ENCODE measurements around the gene RNF224. TPM values are rescaled to one million over a fixed set of nuclear protein-coding genes. Genes with fewer than 3 reads are reported as not detected.

Gene RNF224
- total RNA-seq, 1 experiment from 2014 or later = not detected

GRCh38 chr9:137198051-137198901, 29.0 kb upstream of the RNF224 start:
- H3K36me3 ChIP-seq (ENCODE audit: insufficient read depth, low read length, poor library complexity, severe bottlenecking) = no peaks in the 10 kb centered on the region
- BruUV-seq (replicated peaks) = no TSS peak
- ChIA-PET POLR2A (ENCODE audit: low non-redundant PET) (no interaction called here), CTCF (no interaction called here)
- no peak for DNase-seq (ENCODE audit: low spot score)
- peak overlapping the region; percentile 23 for H3K27ac ChIP-seq (ENCODE audit: low read depth, low read length, poor library complexity, severe bottlenecking)
- no peaks in the 10 kb centered on the region for H3K9me3 ChIP-seq (ENCODE audit: low read depth, low read length, poor library complexity, severe bottlenecking)
- TF ChIP-seq, protein P1, sequence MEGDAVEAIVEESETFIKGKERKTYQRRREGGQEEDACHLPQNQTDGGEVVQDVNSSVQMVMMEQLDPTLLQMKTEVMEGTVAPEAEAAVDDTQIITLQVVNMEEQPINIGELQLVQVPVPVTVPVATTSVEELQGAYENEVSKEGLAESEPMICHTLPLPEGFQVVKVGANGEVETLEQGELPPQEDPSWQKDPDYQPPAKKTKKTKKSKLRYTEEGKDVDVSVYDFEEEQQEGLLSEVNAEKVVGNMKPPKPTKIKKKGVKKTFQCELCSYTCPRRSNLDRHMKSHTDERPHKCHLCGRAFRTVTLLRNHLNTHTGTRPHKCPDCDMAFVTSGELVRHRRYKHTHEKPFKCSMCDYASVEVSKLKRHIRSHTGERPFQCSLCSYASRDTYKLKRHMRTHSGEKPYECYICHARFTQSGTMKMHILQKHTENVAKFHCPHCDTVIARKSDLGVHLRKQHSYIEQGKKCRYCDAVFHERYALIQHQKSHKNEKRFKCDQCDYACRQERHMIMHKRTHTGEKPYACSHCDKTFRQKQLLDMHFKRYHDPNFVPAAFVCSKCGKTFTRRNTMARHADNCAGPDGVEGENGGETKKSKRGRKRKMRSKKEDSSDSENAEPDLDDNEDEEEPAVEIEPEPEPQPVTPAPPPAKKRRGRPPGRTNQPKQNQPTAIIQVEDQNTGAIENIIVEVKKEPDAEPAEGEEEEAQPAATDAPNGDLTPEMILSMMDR (conservative IDR thresholded peaks at IDR 0.05; ENCODE audit: low read depth, low read length) = no peak
- TF ChIP-seq EZH2 (IDR thresholded peaks at IDR 0.05; ENCODE audit: borderline replicate concordance, low read depth, low read length, poor library complexity, severe bottlenecking) = no peak
- H3K4me3 ChIP-seq (ENCODE audit: low read depth, low read length, poor library complexity, severe bottlenecking) = no peak overlapping the region
- H3K4me1 ChIP-seq (ENCODE audit: insufficient read depth, low read length, poor library complexity, severe bottlenecking) = peaks cover 23% of the 10 kb centered on the region
- intact Hi-C loops (cut with micrococcal nuclease; ENCODE audit: unreplicated experiment) = no loop called here
- no peaks in the 10 kb centered on the region for H3K27me3 ChIP-seq (replicated peaks; ENCODE audit: insufficient read depth, low read depth, low read length, poor library complexity)

DNA sequence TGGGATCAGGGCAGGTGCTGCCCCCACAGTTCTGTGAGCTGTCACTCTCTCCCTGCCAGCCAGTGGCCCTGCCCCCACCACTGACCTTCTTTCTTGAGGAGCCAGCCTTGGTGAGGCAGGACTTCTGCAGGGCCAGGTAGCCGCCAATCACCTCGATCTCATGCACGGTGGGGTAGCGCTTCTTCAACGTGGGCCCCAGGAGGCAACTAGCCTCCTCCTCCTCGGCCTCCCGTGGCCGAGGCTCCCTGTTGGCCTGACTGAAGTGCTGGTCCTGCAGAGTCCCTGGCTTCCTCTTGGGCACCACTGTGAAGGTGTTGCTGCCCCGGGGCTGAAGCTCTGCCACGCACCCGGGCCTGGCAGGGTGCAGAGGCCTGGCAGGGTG, 28.4 kb upstream of the RNF224 start:
- CTCF ChIA-PET = no interaction called here
- Histone ChIP-seq H3K4me3 (ENCODE audit: low read depth, low read length, poor library complexity, severe bottlenecking) (peak overlapping the region; percentile 59), H3K27ac (ENCODE audit: low read depth, low read length, poor library complexity, severe bottlenecking) (peak overlapping the region; percentile 23), H3K36me3 (ENCODE audit: insufficient read depth, low read length, poor library complexity, severe bottlenecking) (peaks cover under 1% of the 10 kb centered on the region), H3K4me1 (ENCODE audit: insufficient read depth, low read length, poor library complexity, severe bottlenecking) (peaks cover 24% of the 10 kb centered on the region), H3K27me3 (replicated peaks; ENCODE audit: insufficient read depth, low read depth, low read length, poor library complexity) (no peaks in the 10 kb centered on the region), H3K9me3 (ENCODE audit: low read depth, low read length, poor library complexity, severe bottlenecking) (no peaks in the 10 kb centered on the region)
- TF ChIP-seq EZH2 (IDR thresholded peaks at IDR 0.05; ENCODE audit: borderline replicate concordance, low read depth, low read length, poor library complexity, severe bottlenecking) = no peak
- TF ChIP-seq, protein P1 (conservative IDR thresholded peaks at IDR 0.05; ENCODE audit: low read depth, low read length) = no peak
- POLR2A ChIA-PET (ENCODE audit: low non-redundant PET) = no interaction called here
- intact Hi-C loops (cut with micrococcal nuclease; ENCODE audit: unreplicated experiment) = no loop called here
- no peak for DNase-seq (ENCODE audit: low spot score)
- BruUV-seq (replicated peaks) = no TSS peak

- ChIA-PET POLR2A (ENCODE audit: low non-redundant PET) (no interaction called here), CTCF (no interaction called here)
- intact Hi-C loops (cut with micrococcal nuclease; ENCODE audit: unreplicated experiment) = loop anchor here (2.0 kb wide), 1 partner anchor 41 kb away; the partner anchor contains the start of gene TUBB4B
- Histone ChIP-seq H3K36me3 (ENCODE audit: insufficient read depth, low read length, poor library complexity, severe bottlenecking) (peaks cover 6% of the 10 kb centered on the region), H3K4me3 (ENCODE audit: low read depth, low read length, poor library complexity, severe bottlenecking) (peak overlapping the region; percentile 59), H3K9me3 (ENCODE audit: low read depth, low read length, poor library complexity, severe bottlenecking) (no peaks in the 10 kb centered on the region), H3K27me3 (replicated peaks; ENCODE audit: insufficient read depth, low read depth, low read length, poor library complexity) (no peaks in the 10 kb centered on the region), H3K4me1 (ENCODE audit: insufficient read depth, low read length, poor library complexity, severe bottlenecking) (peaks cover 31% of the 10 kb centered on the region), H3K27ac (ENCODE audit: low read depth, low read length, poor library complexity, severe bottlenecking) (peak overlapping the region; percentile 23)
- DNase-seq (ENCODE audit: low spot score) = no peak
- BruUV-seq (replicated peaks) = no TSS peak
- TF ChIP-seq EZH2 (IDR thresholded peaks at IDR 0.05; ENCODE audit: borderline replicate concordance, low read depth, low read length, poor library complexity, severe bottlenecking) = no peak
- TF ChIP-seq, protein P1 (conservative IDR thresholded peaks at IDR 0.05; ENCODE audit: low read depth, low read length) = no peak
Measured at GRCh38 chr9:137199411-137200121, 27.7 kb upstream of the RNF224 start.

All from A673 (cell line).